HG03025 (cell line): ENCODE measurements around the gene LY6G6F.

Experiments
- ATAC-seq: cut with Tn5 transposase; IDR thresholded peaks from one replicate; pipeline ENCODE4 v1.9.1; 2021; ENCODE audit warnings: mild to moderate bottlenecking, moderate library complexity; ENCODE audit not compliant: unreplicated experiment, low FRiP score

Gene LY6G6F

GRCh38 chr6:31676322-31676903 lies 30.3 kb upstream of the LY6G6F start:
- no peak for ATAC-seq

DNA sequence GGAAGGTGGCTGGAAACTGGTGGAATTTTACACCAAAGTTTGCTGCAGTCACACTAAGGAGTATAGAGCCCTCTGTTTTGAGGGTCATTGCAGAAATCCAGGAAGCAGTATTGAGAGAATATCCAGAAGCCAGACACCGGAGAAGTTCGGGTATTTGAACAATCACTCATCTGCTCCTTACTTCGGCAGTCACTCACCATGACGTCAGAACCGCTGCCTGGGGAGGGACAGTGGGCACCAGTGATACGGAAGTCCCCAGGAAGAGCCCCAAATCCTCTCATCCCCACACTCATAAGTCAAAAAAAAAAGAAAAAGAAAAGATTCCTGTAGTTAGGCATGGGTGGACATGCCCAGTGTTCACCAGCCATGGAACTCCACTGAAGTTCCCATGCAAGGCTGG lies 29.8 kb upstream of the LY6G6F start:
- ATAC-seq = no peak

- no peak for ATAC-seq
These were observed 28.7 kb upstream of the LY6G6F start for GRCh38 chr6:31677955-31678354.

DNA sequence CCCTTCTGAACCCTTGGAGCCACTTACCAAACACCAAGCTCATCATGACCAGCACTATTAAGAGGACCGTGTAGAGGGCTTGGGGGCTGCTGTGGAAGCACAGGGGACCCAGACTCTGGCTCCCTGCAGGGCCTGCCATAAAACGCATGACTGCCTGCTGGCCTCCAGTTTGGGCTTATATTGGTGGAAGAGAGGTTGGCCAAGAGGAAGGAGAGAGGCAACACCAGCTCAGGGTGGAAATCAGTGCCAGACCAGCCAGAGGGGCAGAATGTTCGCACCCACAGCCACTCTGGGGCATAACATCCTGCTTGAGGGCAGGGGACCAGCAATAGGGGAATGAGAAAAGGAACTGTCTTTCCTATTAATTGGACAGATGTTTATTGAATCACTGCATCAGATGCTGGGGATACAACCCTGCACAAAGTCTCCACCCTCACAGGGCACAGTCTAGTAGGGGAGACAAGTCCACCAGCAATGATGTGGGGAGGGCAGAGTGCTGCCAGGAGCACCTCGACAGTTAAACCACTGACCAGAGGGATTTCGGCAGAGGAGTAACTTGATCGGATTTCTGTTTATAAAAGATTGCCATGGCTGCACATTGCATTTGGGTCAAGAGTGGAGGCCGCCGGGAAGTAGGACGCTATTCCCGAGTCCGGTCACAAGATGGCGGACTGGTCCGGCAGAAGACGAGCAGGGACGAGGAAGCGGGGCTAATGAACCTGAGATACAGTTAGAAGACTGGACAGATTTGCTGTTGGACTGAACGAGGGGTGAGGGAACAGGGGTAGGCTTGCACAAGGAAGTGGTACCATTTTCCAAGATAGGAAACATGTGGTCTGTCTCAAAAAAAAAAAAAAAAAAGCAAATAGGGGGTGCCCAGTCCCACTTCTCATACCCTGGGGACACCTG lies 26.2 kb upstream of the LY6G6F start, which contains the start of gene LY6G5C:
LY6G5C (minus strand) TSS at position 842 of the 909 bp plus-strand sequence; CDS start at position 148, 694 bp downstream.
- ATAC-seq = no peak

DNA sequence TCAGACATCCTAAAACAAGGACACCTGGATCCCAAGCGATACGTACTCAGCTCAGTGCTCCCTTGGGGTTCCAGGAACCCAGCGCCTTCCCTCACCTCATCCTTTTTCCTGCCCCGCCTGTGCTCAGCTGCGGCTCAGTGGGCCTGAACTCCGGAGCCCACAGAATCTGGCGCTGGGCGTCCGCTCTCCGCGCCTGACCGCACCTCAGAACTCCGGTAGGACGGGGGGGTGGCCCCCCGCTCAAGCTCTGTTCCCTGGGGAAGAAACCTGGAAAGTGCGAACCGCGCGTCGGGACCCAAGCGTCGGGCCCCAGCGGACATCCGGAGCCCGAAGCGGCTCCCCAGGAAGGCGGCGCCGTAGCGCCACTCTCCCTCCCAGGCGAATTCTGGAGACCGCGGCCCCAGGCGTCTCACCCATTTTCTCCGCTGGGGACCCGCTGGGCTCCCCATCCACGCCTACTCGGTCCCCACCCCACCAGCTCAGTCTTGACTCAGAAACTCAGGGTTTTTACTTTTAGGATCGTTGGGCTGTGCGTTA lies 25.5 kb upstream of the LY6G6F start:
- ATAC-seq = no peak

- no peak for ATAC-seq
These were observed 23.1 kb upstream of the LY6G6F start for GRCh38 chr6:31683591-31683990.

DNA sequence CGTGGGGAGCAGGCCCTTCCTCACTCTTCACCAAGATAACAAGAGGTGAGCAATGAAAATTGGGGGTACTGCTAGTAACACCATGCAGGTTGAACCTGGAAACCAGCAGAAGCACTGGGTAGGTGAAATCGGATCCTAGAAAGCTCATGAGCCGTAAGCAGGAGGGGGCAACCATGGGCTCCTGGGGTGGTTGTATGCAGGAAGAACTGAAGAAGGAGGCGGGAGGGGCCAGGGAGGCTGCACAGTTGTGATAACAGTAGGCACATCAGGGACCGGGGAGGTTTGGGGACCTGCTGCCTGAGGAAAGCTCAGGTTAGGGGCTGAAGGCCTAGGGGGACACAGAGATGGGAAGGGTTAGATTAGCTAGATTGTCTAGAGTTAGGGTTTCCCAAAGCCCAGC lies 20.2 kb upstream of the LY6G6F start:
- no peak for ATAC-seq

DNA sequence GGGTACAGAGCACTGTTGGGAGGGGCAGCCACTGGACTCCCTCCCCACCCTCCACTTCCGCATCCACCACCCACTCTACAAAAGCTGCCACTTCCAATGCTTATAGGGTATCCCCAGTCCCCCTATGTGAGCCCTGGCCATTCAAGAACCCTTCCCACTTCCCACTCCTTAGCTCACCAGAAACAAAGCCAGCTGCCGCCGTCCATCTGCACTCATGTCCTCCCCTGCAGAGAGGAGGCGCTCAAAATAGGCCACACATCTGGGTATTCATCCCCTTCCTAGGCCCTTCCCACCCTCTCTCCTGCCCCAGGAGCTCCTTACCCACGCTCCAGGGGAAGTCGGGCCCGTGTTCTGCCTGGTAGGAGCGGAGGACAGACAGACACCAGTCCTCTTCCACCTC lies 19.3 kb upstream of the LY6G6F start:
- no peak for ATAC-seq

- ATAC-seq = no peak
These were observed 18.6 kb upstream of the LY6G6F start for GRCh38 chr6:31687860-31688693.

DNA sequence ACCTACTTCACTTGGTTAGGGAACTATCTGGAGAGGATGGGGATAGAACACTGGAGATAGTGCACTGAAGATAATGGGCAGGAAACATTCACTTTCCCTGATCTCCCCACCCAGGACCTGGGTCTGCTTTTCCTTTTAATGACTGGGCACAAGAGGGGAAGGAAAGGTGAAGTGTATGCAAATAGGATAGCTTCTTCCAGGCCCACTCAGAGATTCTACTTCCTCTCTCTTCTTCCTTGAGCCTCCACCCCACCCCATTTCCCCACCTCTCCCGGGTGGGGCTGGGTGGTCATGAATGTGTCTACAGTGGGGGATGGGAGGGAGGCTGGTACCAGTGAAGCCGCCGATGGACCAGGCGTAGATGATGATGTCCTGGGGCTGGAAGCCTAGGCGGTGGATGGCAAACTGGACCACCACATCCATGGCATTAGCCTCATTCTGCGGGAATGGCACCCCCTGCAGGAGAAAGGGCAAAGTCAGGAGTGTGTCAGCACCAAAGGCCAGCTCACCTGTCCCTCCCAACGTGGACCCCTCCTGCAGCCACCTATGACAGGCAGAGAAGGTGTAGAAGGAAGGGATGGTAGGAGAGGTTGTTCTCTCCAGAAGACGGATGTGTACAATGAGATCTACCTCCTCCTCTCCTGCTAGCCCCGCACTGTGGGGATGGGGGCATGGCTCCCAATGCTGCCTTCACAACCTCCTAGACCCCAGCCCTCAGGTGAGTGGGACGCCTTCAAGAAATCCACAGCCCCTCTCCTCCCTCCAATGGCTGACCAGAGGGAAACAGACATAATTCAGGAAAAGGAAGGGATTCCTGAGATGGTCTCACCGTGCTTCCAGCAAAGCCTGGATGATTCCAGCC lies 17.2 kb upstream of the LY6G6F start:
- no peak for ATAC-seq

DNA sequence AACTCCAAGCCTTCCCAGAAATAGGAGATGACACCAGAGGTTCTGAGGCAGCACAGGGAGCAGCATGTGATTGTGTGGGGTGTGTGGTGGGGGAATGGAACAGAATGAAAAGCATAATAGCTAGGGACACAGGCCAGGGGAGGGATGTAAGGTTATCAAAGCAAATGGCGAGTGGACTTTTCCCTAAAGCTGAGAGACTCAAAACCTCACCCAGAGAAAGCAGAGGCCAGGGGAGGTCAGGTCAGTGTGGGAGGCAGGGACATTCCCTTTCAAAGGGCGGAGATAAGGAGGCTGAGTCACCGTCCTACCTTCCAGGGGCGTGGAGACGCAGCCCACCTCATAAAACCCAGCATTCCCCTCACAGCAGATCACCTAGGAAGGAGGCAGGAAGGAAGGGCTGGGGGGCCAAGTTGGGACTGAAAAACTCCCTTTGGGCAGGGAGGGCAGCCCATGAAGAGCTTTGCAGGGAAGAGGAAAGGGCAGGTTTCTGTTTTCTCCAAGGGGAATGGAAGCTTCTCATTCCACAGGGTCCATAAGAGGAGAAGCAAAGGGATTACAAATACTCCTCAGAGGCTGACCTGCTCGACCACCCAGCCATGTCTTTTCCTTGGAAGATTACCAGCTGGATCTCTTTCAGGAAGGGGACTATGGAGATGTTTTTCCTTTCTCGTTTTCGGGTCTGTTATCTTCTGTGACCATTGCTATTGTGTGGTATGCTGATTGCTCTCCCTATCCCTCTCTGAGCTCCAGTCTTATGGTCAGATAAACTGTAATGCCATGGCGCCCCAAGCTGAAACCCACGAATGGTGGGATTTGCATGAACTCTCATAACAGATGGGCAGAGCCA lies 16.2 kb upstream of the LY6G6F start:
- ATAC-seq = no peak

DNA sequence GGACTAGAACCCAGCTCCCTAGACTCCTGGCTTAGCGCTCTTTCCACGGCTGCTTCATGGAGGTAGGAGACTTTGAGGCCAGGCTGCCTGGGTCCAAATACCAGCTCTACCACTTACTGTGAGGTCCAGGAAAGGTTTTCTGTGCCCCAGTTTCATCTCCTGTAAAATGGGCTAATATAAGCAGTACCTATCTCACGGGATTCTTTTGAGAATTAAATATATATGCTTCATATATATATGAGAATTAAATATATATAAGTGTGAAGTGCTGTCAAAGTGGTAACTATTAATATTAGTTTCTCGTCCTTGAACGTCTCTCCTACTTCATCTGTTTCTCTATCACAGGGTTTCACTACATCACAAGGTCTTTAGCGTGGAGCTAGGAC lies 15.6 kb upstream of the LY6G6F start:
- no peak for ATAC-seq

- no peak for ATAC-seq
These were observed 15.0 kb upstream of the LY6G6F start for GRCh38 chr6:31691564-31692108.

GRCh38 chr6:31692353-31692752 lies 14.3 kb upstream of the LY6G6F start:
- no peak for ATAC-seq

DNA sequence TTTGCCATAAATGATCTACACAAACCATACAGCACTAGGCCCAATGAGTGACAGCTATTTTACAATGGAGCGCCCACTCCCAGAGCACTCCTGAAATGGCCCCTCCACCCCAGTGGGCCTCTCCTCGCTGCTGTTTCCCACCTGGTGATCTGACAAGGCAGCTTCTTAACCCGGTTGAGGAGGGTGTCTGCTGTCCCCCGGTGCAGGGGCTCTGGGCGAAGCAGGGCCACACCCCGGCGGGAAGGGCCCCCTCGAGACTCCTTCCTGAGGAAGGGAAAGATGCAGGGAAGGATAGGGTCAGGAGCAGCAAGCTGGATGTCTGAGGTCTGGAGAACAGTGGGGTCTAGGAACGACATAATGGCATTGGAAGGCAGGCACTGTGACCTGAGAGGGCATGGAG lies 13.8 kb upstream of the LY6G6F start:
- ATAC-seq = no peak

GRCh38 chr6:31693535-31693934 lies 13.1 kb upstream of the LY6G6F start:
- ATAC-seq = no peak

- ATAC-seq = no peak
These were observed 9.1 kb upstream of the LY6G6F start for GRCh38 chr6:31697555-31697954.

- ATAC-seq = no peak
These were observed 5.8 kb upstream of the LY6G6F start for GRCh38 chr6:31700740-31701401.
